ENCODE measurements around the gene NUP153. TPM values are rescaled to one million over a fixed set of nuclear protein-coding genes. Genes with fewer than 3 reads are reported as not detected.
"Not testable (repeated sequence)": the region's sequence is repeated elsewhere in the genome, so short reads cannot be mapped to it uniquely, and the experiment has no call there.

The NUP153 gene
- total RNA-seq, 3 donors from 2014 or later (not counting 1 experiment from before 2014, with no cell fraction given), result 67.5 to 74.9 (median 68.0) TPM

- Mint-ChIP-seq H3K27me3 (ENCODE audit: low read depth in 2 of 2) (no peaks in the 10 kb centered on the region), H3K4me3 (no peak overlapping the region), H3K27ac (no peak overlapping the region), H3K36me3 (peaks cover 14% of the 10 kb centered on the region), H3K9me3 (peaks cover 7 to 8% of the 10 kb centered on the region in 2 donors), H3K4me1 (no peaks in the 10 kb centered on the region)
- Histone ChIP-seq H3K4me3 (ENCODE audit: low read length) (no peak overlapping the region), H3K4me1 (ENCODE audit: control insufficient read depth, insufficient read depth, low read length) (no peaks in the 10 kb centered on the region), H3K36me3 (ENCODE audit: control insufficient read depth, insufficient read depth, low read length) (no peaks in the 10 kb centered on the region), H3K27ac (ENCODE audit: low read length) (no peak overlapping the region), H3K9me3 (ENCODE audit: control insufficient read depth, insufficient read depth, low read length) (peaks cover 8% of the 10 kb centered on the region), H3K27me3 (ENCODE audit: control insufficient read depth, insufficient read depth, low read length) (no peaks in the 10 kb centered on the region)
- TF ChIP-seq, protein P1, sequence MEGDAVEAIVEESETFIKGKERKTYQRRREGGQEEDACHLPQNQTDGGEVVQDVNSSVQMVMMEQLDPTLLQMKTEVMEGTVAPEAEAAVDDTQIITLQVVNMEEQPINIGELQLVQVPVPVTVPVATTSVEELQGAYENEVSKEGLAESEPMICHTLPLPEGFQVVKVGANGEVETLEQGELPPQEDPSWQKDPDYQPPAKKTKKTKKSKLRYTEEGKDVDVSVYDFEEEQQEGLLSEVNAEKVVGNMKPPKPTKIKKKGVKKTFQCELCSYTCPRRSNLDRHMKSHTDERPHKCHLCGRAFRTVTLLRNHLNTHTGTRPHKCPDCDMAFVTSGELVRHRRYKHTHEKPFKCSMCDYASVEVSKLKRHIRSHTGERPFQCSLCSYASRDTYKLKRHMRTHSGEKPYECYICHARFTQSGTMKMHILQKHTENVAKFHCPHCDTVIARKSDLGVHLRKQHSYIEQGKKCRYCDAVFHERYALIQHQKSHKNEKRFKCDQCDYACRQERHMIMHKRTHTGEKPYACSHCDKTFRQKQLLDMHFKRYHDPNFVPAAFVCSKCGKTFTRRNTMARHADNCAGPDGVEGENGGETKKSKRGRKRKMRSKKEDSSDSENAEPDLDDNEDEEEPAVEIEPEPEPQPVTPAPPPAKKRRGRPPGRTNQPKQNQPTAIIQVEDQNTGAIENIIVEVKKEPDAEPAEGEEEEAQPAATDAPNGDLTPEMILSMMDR (IDR thresholded peaks at IDR 0.05), result no peak
- no peak for ATAC-seq
- intact Hi-C loops (cut with micrococcal nuclease), result no loop called here
- WGBS (ENCODE audit: insufficient coverage), result no CpG with 5 or more reads among the region's 1 CpG
- no peak for DNase-seq
These were observed 31.1 kb upstream of the NUP153 start for GRCh38 chr6:17737704-17738252.

DNA sequence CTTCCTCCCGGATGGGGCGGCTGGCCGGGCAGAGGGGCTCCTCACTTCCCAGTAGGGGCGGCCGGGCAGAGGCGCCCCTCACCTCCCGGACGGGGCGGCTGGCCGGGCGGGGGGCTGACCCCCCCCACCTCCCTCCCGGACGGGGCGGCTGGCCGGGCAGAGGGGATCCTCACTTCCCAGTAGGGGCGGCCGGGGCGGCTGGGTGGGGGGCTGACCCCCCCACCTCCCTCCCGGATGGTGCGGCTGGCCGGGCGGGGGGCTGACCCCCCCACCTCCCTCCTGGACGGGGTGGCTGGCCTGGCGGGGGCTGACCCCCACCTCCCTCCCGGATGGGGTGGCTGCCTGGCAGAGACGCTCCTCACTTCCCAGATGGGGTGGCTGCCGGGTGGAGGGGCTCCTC is 28.6 kb upstream of the NUP153 start:
- H3K27me3 Mint-ChIP-seq (ENCODE audit: low read depth in 2 of 2); H3K27me3 ChIP-seq (ENCODE audit: control insufficient read depth, insufficient read depth, low read length); DNase-seq; H3K27ac ChIP-seq (ENCODE audit: low read length); H3K36me3 ChIP-seq (ENCODE audit: control insufficient read depth, insufficient read depth, low read length); H3K9me3 ChIP-seq (ENCODE audit: control insufficient read depth, insufficient read depth, low read length); H3K27ac Mint-ChIP-seq; H3K9me3 Mint-ChIP-seq; H3K4me3 ChIP-seq (ENCODE audit: low read length); H3K4me1 ChIP-seq (ENCODE audit: control insufficient read depth, insufficient read depth, low read length); intact Hi-C loops (cut with micrococcal nuclease); H3K4me3 Mint-ChIP-seq; H3K4me1 Mint-ChIP-seq; ATAC-seq: not testable (repeated sequence)
- 97% methylated on average over 12 of the region's 27 CpGs for WGBS (ENCODE audit: insufficient coverage)
- peaks cover 14% of the 10 kb centered on the region for H3K36me3 Mint-ChIP-seq

GRCh38 chr6:17730078-17730704 is 23.5 kb upstream of the NUP153 start:
- Histone ChIP-seq H3K27me3 (ENCODE audit: control insufficient read depth, insufficient read depth, low read length) (no peaks in the 10 kb centered on the region), H3K27ac (ENCODE audit: low read length) (no peak overlapping the region), H3K4me3 (ENCODE audit: low read length) (no peak overlapping the region), H3K4me1 (ENCODE audit: control insufficient read depth, insufficient read depth, low read length) (no peaks in the 10 kb centered on the region), H3K9me3 (ENCODE audit: control insufficient read depth, insufficient read depth, low read length) (no peaks in the 10 kb centered on the region), H3K36me3 (ENCODE audit: control insufficient read depth, insufficient read depth, low read length) (no peaks in the 10 kb centered on the region)
- H3K27ac Mint-ChIP-seq, result no peak overlapping the region
- intact Hi-C loops (cut with micrococcal nuclease), result no loop called here
- no peaks in the 10 kb centered on the region for H3K27me3 Mint-ChIP-seq (ENCODE audit: low read depth in 2 of 2)
- 84% methylated on average over 3 of the region's 6 CpGs for WGBS (ENCODE audit: insufficient coverage)
- no peaks in the 10 kb centered on the region for H3K9me3 Mint-ChIP-seq
- H3K36me3 Mint-ChIP-seq, result no peaks in the 10 kb centered on the region
- no peak for DNase-seq
- TF ChIP-seq, protein P1 (IDR thresholded peaks at IDR 0.05), result no peak
- H3K4me1 Mint-ChIP-seq, result no peaks in the 10 kb centered on the region
- no peak overlapping the region for H3K4me3 Mint-ChIP-seq
- ATAC-seq, result no peak

GRCh38 chr6:17729223-17730077 is 22.7 kb upstream of the NUP153 start:
- TF ChIP-seq, protein P1 (IDR thresholded peaks at IDR 0.05), result no peak
- no peaks in the 10 kb centered on the region for H3K36me3 Mint-ChIP-seq
- WGBS (ENCODE audit: insufficient coverage), result 85% methylated on average over 12 of the region's 12 CpGs
- no peak overlapping the region for H3K27ac Mint-ChIP-seq
- intact Hi-C loops (cut with micrococcal nuclease), result no loop called here
- H3K27me3 Mint-ChIP-seq (ENCODE audit: low read depth in 2 of 2), result no peaks in the 10 kb centered on the region
- no peak overlapping the region for H3K27ac ChIP-seq (ENCODE audit: low read length)
- H3K4me1 ChIP-seq (ENCODE audit: control insufficient read depth, insufficient read depth, low read length), result no peaks in the 10 kb centered on the region
- no peak overlapping the region for H3K4me3 Mint-ChIP-seq
- H3K36me3 ChIP-seq (ENCODE audit: control insufficient read depth, insufficient read depth, low read length), result no peaks in the 10 kb centered on the region
- H3K4me3 ChIP-seq (ENCODE audit: low read length), result no peak overlapping the region
- no peaks in the 10 kb centered on the region for H3K4me1 Mint-ChIP-seq
- no peak for DNase-seq
- no peaks in the 10 kb centered on the region for H3K27me3 ChIP-seq (ENCODE audit: control insufficient read depth, insufficient read depth, low read length)
- no peak for ATAC-seq
- no peaks in the 10 kb centered on the region for H3K9me3 ChIP-seq (ENCODE audit: control insufficient read depth, insufficient read depth, low read length)
- no peaks in the 10 kb centered on the region for H3K9me3 Mint-ChIP-seq

Data from natural killer cell (primary cell).